SK-N-SH treated with all-trans-retinoic acid at 6 μM for 48 hours (cell line): Measurements from ENCODE around the gene KLHL40.

ENCODE experiments used
- ATAC-seq: fragments of 200-7000 bp; cut with Tn5 transposase; 3 replicates; pipeline ENCODE4 v1.9.1; 2020; ENCODE audit warnings: mild to moderate bottlenecking, moderate library complexity
- ARNTL ChIP-seq: fragments of 450-650 bp; formaldehyde crosslinking; IDR thresholded peaks from 2 replicates; pipeline ENCODE4 v1.5.0; 2020; ENCODE audit warnings: low read depth, mild to moderate bottlenecking, moderate library complexity, borderline replicate concordance
- BACH2 ChIP-seq: fragments of 250-450 bp; sonication (Bioruptor Pico); IDR thresholded peaks from 2 replicates; pipeline ENCODE4 v1.9.0; 2021; ENCODE audit warnings: mild to moderate bottlenecking, borderline replicate concordance
- CSDC2 ChIP-seq: fragments of 250-450 bp; sonication (Bioruptor Pico); IDR thresholded peaks from 2 replicates; pipeline ENCODE4 v1.5.0; 2020; ENCODE audit warnings: mild to moderate bottlenecking, moderate library complexity
- ESRRG ChIP-seq: fragments of 250-450 bp; sonication (Bioruptor Pico); IDR thresholded peaks from 2 replicates; pipeline ENCODE4 v1.6.1; 2021; ENCODE audit warnings: mild to moderate bottlenecking
- GLIS3 ChIP-seq: fragments of 250-450 bp; sonication (Bioruptor Pico); IDR thresholded peaks from 2 replicates; pipeline ENCODE4 v1.5.0; 2020; ENCODE audit warnings: mild to moderate bottlenecking, moderate library complexity
- ISL1 ChIP-seq: fragments of 250-450 bp; sonication (Bioruptor Pico); IDR thresholded peaks from 2 replicates; pipeline ENCODE4 v2.1.2; 2022; ENCODE audit warnings: mild to moderate bottlenecking, moderate library complexity
- OSR1 ChIP-seq: fragments of 250-450 bp; sonication (Bioruptor Pico); IDR thresholded peaks from 2 replicates; pipeline ENCODE4 v1.8.0; 2022; ENCODE audit warnings: moderate library complexity, mild to moderate bottlenecking, inconsistent platforms
- POU6F1 ChIP-seq: fragments of 250-450 bp; sonication (Bioruptor Pico); IDR thresholded peaks from 2 replicates; pipeline ENCODE4 v1.8.0; 2021; ENCODE audit warnings: low read depth, mild to moderate bottlenecking, moderate library complexity, borderline replicate concordance
- PPARA ChIP-seq: fragments of 250-450 bp; sonication (Bioruptor Pico); IDR thresholded peaks from 2 replicates; pipeline ENCODE4 v1.5.0; 2020; ENCODE audit warnings: mild to moderate bottlenecking, borderline replicate concordance
- RARB ChIP-seq: fragments of 250-450 bp; sonication (Bioruptor Pico); IDR thresholded peaks from 2 replicates; pipeline ENCODE4 v1.8.0; 2021; ENCODE audit warnings: mild to moderate bottlenecking, moderate library complexity
- SNAI2 ChIP-seq: fragments of 250-450 bp; sonication (Bioruptor Pico); IDR thresholded peaks from 2 replicates; pipeline ENCODE4 v1.5.0; 2020; ENCODE audit warnings: mild to moderate bottlenecking, moderate library complexity
- TCF4 ChIP-seq: fragments of 250-450 bp; sonication (Bioruptor Pico); IDR thresholded peaks from 2 replicates; pipeline ENCODE4 v1.8.0; 2021; ENCODE audit warnings: mild to moderate bottlenecking, moderate library complexity, borderline replicate concordance
- TOX ChIP-seq: fragments of 250-450 bp; sonication (Bioruptor Pico); IDR thresholded peaks from 2 replicates; pipeline ENCODE4 v1.8.0; 2021; ENCODE audit warnings: mild to moderate bottlenecking, moderate library complexity, borderline replicate concordance
- TSHZ2 ChIP-seq: fragments of 250-450 bp; sonication (Bioruptor Pico); IDR thresholded peaks from 2 replicates; pipeline ENCODE4 v1.5.0; 2020; ENCODE audit warnings: mild to moderate bottlenecking, moderate library complexity
- ZC3H10 ChIP-seq: fragments of 250-450 bp; sonication (Bioruptor Pico); IDR thresholded peaks from 2 replicates; pipeline ENCODE4 v1.5.1; 2021; ENCODE audit warnings: mild to moderate bottlenecking, moderate library complexity
- ZFP3 ChIP-seq: fragments of 250-450 bp; sonication (Bioruptor Pico); IDR thresholded peaks from 2 replicates; pipeline ENCODE4 v1.5.0; 2020; ENCODE audit warnings: mild to moderate bottlenecking, moderate library complexity
- ZFP30 ChIP-seq: fragments of 450-650 bp; formaldehyde crosslinking; IDR thresholded peaks from 2 replicates; pipeline ENCODE4 v1.5.0; 2022; ENCODE audit warnings: mild to moderate bottlenecking, moderate library complexity
- ZNF565 ChIP-seq: fragments of 450-650 bp; formaldehyde crosslinking; conservative IDR thresholded peaks from 2 replicates; pipeline ENCODE4 v1.5.0; 2020; ENCODE audit warnings: low read depth, mild to moderate bottlenecking, moderate library complexity
- ZNF70 ChIP-seq: fragments of 450-650 bp; formaldehyde crosslinking; IDR thresholded peaks from 2 replicates; pipeline ENCODE4 v1.5.0; 2020; ENCODE audit warnings: mild to moderate bottlenecking, moderate library complexity
- TF ChIP-seq, protein P1 (sequence below): fragments of 250-450 bp; sonication (Bioruptor Pico); IDR thresholded peaks from 2 replicates; pipeline ENCODE4 v1.8.0; 2020; ENCODE audit warnings: mild to moderate bottlenecking, moderate library complexity, borderline replicate concordance
- TF ChIP-seq, protein P2 (sequence below): fragments of 250-450 bp; sonication (Bioruptor Pico); IDR thresholded peaks from 2 replicates; pipeline ENCODE4 v1.5.1; 2021; ENCODE audit warnings: mild to moderate bottlenecking, moderate library complexity

Gene KLHL40

GRCh38 chr3:42730706-42731420, 45.5 kb downstream of the KLHL40 start:
- no peak for ATAC-seq

DNA sequence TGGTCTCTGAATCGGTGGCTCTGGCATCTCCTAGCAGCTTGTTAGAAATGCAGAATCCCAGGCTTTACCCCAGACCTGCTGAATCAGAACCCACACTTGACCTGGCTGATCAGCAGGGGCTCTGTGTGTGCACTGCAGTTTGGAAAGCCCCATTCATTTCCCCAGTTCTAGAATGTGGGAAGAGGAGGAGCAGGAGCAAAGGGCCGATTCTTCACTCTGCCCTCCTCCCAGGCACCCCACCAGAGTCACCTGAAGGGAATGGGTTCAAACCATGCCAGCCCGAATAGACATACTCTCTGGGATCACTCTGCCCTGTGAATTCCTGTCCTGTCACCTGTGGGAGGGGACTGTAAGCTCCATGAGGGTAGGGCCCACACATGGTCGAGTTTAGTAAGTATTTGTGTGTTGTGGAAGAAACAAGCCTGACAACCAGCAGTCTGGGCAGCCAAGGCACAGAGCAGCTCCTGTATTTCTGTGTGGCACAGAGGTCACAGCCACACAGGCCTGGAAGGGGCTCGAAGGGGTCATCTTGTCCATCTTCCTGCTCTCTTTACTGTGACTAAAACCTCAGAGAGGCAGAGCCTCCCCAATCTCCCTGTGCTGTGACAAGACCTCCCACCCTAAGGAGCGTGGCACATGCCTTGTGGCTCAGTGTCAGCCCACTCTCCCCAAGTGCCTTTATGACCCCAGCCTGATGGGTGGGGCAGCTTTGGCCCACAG, 46.3 kb downstream of the KLHL40 start:
- no peak for ATAC-seq
- TF ChIP-seq ZFP30 (CRISPR knock-in tag) (no peak), TCF4 (CRISPR knock-in tag) (no peak), ZNF70 (CRISPR knock-in tag) (no peak), CSDC2 (CRISPR knock-in tag) (no peak), GLIS3 (CRISPR knock-in tag) (no peak), POU6F1 (CRISPR knock-in tag) (no peak), ARNTL (no peak), PPARA (CRISPR knock-in tag) (no peak), ZC3H10 (CRISPR knock-in tag) (no peak), RARB (no peak), ZNF565 (CRISPR knock-in tag) (no peak), BACH2 (CRISPR knock-in tag) (no peak), ZFP3 (no peak), ISL1 (CRISPR knock-in tag) (no peak), ESRRG (CRISPR knock-in tag) (no peak), TSHZ2 (CRISPR knock-in tag) (no peak), SNAI2 (CRISPR knock-in tag) (no peak)
- TF ChIP-seq, protein P1, sequence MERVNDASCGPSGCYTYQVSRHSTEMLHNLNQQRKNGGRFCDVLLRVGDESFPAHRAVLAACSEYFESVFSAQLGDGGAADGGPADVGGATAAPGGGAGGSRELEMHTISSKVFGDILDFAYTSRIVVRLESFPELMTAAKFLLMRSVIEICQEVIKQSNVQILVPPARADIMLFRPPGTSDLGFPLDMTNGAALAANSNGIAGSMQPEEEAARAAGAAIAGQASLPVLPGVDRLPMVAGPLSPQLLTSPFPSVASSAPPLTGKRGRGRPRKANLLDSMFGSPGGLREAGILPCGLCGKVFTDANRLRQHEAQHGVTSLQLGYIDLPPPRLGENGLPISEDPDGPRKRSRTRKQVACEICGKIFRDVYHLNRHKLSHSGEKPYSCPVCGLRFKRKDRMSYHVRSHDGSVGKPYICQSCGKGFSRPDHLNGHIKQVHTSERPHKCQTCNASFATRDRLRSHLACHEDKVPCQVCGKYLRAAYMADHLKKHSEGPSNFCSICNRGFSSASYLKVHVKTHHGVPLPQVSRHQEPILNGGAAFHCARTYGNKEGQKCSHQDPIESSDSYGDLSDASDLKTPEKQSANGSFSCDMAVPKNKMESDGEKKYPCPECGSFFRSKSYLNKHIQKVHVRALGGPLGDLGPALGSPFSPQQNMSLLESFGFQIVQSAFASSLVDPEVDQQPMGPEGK = no peak
- TF ChIP-seq, protein P2, sequence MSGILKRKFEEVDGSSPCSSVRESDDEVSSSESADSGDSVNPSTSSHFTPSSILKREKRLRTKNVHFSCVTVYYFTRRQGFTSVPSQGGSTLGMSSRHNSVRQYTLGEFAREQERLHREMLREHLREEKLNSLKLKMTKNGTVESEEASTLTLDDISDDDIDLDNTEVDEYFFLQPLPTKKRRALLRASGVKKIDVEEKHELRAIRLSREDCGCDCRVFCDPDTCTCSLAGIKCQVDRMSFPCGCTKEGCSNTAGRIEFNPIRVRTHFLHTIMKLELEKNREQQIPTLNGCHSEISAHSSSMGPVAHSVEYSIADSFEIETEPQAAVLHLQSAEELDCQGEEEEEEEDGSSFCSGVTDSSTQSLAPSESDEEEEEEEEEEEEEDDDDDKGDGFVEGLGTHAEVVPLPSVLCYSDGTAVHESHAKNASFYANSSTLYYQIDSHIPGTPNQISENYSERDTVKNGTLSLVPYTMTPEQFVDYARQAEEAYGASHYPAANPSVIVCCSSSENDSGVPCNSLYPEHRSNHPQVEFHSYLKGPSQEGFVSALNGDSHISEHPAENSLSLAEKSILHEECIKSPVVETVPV (CRISPR knock-in tag) = no peak

More at GRCh38 chr3:42730706-42731420, 45.5 kb downstream of the KLHL40 start:
- TF ChIP-seq TSHZ2 (CRISPR knock-in tag) (no peak), ZFP3 (no peak), ISL1 (CRISPR knock-in tag) (no peak), GLIS3 (CRISPR knock-in tag) (no peak), SNAI2 (CRISPR knock-in tag) (no peak), TOX (no peak), RARB (no peak), OSR1 (CRISPR knock-in tag) (no peak), BACH2 (CRISPR knock-in tag) (no peak)
